K562 (cell line): Measurements from ENCODE around the gene HHIPL1. TPM values are rescaled to one million over a fixed set of nuclear protein-coding genes. Genes with fewer than 3 reads are reported as not detected.

Source experiments
- ATAC-seq: fragments of 200-7000 bp; cut with Tn5 transposase; 3 replicates; pipeline ENCODE4 v1.9.1; 2020; ENCODE audit warnings: moderate library complexity
- BruUV-seq: library from RNA; stranded (reverse); fragments of 400-500 nt; replicated peaks from 2 replicates; lab custom pipeline; 2021; lab: Mats Ljungman, UMichigan
- CTCF ChIA-PET: fragments of 300-600 bp; formaldehyde crosslinking; extraction: SDS; loops from one replicate; lab custom pipeline; 2021; ENCODE audit warnings: low intra/inter-chr PET ratio; lab: Yijun Ruan, JAX
- POLR2A ChIA-PET: fragments of 300-600, 350-650 bp; sonication (Branson Sonifier 250); formaldehyde crosslinking; extraction: SDS; loops from one replicate; lab custom pipeline; 2021; ENCODE audit warnings: antibody characterized with exemption, inconsistent platforms; lab: Yijun Ruan, JAX
- DNase-seq, 4 experiments: peaks; one replicate each; pipeline versions ENCODE4 v3.0.0 to v3.0.0-alpha.2; 2011 to 2018; ENCODE audit warnings: low spot score in 3 of 4, mixed read lengths in 3 of 4; ENCODE audit errors: extremely low read depth in 1 of 4
- FAIRE-seq: peaks from 2 replicates; lab custom pipeline; 2011; peaks lifted over from hg19 to GRCh38; lab: Jason Lieb, UNC
- H2AFZ ChIP-seq: 2 replicates; pipeline ENCODE4 v1.6.0; 2011; ENCODE audit warnings: low read depth, low read length, control low read depth, inconsistent platforms
- H3K27ac ChIP-seq: fragments of 200-600 bp; 3 replicates; pipeline ENCODE4 v1.8.0; 2011; ENCODE audit warnings: low read depth, mild to moderate bottlenecking, control low read depth, inconsistent platforms, low read length, moderate library complexity, mixed read lengths; ENCODE audit errors: extremely low read depth
- H3K27me3 ChIP-seq, 2 experiments: fragments of 300-600 bp in 1 of 2; 2 replicates in 1 of 2; 3 replicates in 1 of 2; pipeline versions ENCODE4 v1.6.0 to v1.8.0; 2011; ENCODE audit warnings: inconsistent platforms in 2 of 2, low read length in 2 of 2, mild to moderate bottlenecking in 1 of 2, mixed read lengths in 1 of 2, moderate library complexity in 1 of 2; ENCODE audit not compliant: control insufficient read depth in 2 of 2, insufficient read depth in 2 of 2
- H3K36me3 ChIP-seq: fragments of 300-600 bp; 3 replicates; pipeline ENCODE4 v1.8.0; 2011; ENCODE audit warnings: mild to moderate bottlenecking, low read length, inconsistent platforms; ENCODE audit not compliant: control insufficient read depth, insufficient read depth
- H3K4me1 ChIP-seq, 2 experiments: fragments of 200-600 bp in 1 of 2; replicated peaks in 1 of 2; 2 replicates in 1 of 2; 3 replicates in 1 of 2; pipeline versions ENCODE4 v1.5.1 to v1.8.0; 2011; ENCODE audit warnings: inconsistent platforms in 2 of 2, low read length in 2 of 2, mild to moderate bottlenecking in 1 of 2, mixed read lengths in 1 of 2, moderate library complexity in 1 of 2; ENCODE audit not compliant: control insufficient read depth in 2 of 2, insufficient read depth in 2 of 2
- H3K4me2 ChIP-seq: 2 replicates; pipeline ENCODE4 v1.6.1; 2011; ENCODE audit warnings: low read length, control low read depth, inconsistent platforms, mixed read lengths; ENCODE audit not compliant: insufficient read depth
- H3K4me3 ChIP-seq: fragments of 200-600 bp; sonication (generic), shearing (Covaris generic); 2 replicates; pipeline ENCODE4 v1.5.1; 2016; ENCODE audit warnings: control low read depth, inconsistent platforms
- H3K79me2 ChIP-seq: fragments of 200-600 bp; 3 replicates; pipeline ENCODE4 v1.8.0; 2011; ENCODE audit warnings: low read length, inconsistent platforms; ENCODE audit not compliant: control insufficient read depth, insufficient read depth
- H3K9ac ChIP-seq, 2 experiments: 2 replicates each; pipeline versions ENCODE4 v1.6.0 to v1.6.1; 2011; ENCODE audit warnings: low read depth in 2 of 2, low read length in 2 of 2, control low read depth in 1 of 2, inconsistent platforms in 1 of 2, mild to moderate bottlenecking in 1 of 2, mixed read lengths in 1 of 2; ENCODE audit not compliant: insufficient read depth in 1 of 2
- H3K9me1 ChIP-seq: one replicate; pipeline ENCODE4 v1.6.0; 2011; ENCODE audit warnings: inconsistent platforms, mild to moderate bottlenecking, low read length, moderate library complexity; ENCODE audit not compliant: control insufficient read depth, insufficient read depth
- H3K9me3 ChIP-seq: replicated peaks from 2 replicates; pipeline ENCODE4 v1.5.1; 2011; ENCODE audit warnings: low read depth, low read length, inconsistent platforms; ENCODE audit not compliant: control insufficient read depth, insufficient read depth
- H4K20me1 ChIP-seq: replicated peaks from 2 replicates; pipeline ENCODE4 v1.6.1; 2011; ENCODE audit warnings: low read length, inconsistent platforms, mixed read lengths; ENCODE audit not compliant: control insufficient read depth, insufficient read depth
- MCM2 ChIP-seq: fragments of 450-650 bp; IDR thresholded peaks from 2 replicates; pipeline ENCODE4 v1.6.1; 2017; ENCODE audit warnings: low read depth, mild to moderate bottlenecking
- NRF1 ChIP-seq, 2 experiments: fragments of 450-650 bp; IDR thresholded peaks in 1 of 2; conservative IDR thresholded peaks in 1 of 2; 2 replicates each; pipeline ENCODE4 v1.6.1; 2014; ENCODE audit warnings: mild to moderate bottlenecking in 2 of 2
- POLR2AphosphoS5 ChIP-seq: IDR thresholded peaks from 2 replicates; pipeline ENCODE4 v1.6.1; 2011; ENCODE audit warnings: mild to moderate bottlenecking, low read depth, low read length, moderate library complexity; ENCODE audit not compliant: control insufficient read depth, insufficient read depth
- SMAD1 ChIP-seq: fragments of 150-350 bp; IDR thresholded peaks from 2 replicates; pipeline ENCODE4 v1.6.1; 2014; ENCODE audit warnings: low read length, low read depth; ENCODE audit not compliant: partially characterized antibody
- TCFL5 ChIP-seq: fragments of 250-450 bp; sonication (Bioruptor Pico); conservative IDR thresholded peaks from 2 replicates; pipeline ENCODE4 v1.6.1; 2021; ENCODE audit warnings: mild to moderate bottlenecking, moderate library complexity, matching md5 sums
- ZNF445 ChIP-seq: fragments of 250-450 bp; sonication (Bioruptor Pico); IDR thresholded peaks from 2 replicates; pipeline ENCODE4 v1.4.0; 2020; ENCODE audit warnings: low read depth, mild to moderate bottlenecking, moderate library complexity
- ZNF561 ChIP-seq: fragments of 450-650 bp; formaldehyde crosslinking; conservative IDR thresholded peaks from 2 replicates; pipeline ENCODE4 v1.4.0; 2020; ENCODE audit warnings: mild to moderate bottlenecking, moderate library complexity
- ZNF589 ChIP-seq: fragments of 200-800 bp; sonication (Bioruptor generic); IDR thresholded peaks from 2 replicates; pipeline ENCODE4 v1.6.1; 2016; ENCODE audit warnings: low read depth, missing genetic modification characterization, missing compliant biosample characterization
- WGBS: fragments of 100-300 bp; shearing (Covaris generic); methylation state at CpG from one replicate; pipeline ENCODE4 v1.1.6; 2016; ENCODE audit warnings: low coverage, mixed read lengths; ENCODE audit not compliant: insufficient coverage; ENCODE audit errors: missing lambda C conversion rate; 5-methylcytosine and 5-hydroxymethylcytosine counted together
- in situ Hi-C: fragments of 300-500 bp; cut with MboI; formaldehyde crosslinking; loops from 4 replicates; pipeline ENCODE4 v1.15.0; 2018; ENCODE audit warnings: inconsistent platforms, mixed read lengths
- intact Hi-C: fragments of 100-400 bp; cut with micrococcal nuclease; formaldehyde crosslinking; loops from 2 replicates; pipeline ENCODE4 v1.14.2; 2022
- polyA plus RNA-seq, 8 experiments: library from polyadenylated mRNA; depleted of rRNA in 4 of 8; stranded (reverse) in 5 of 8; unstranded in 3 of 8; fragments of >200 nt; fragmentation: Nextera tagmentation in 2 of 8; fragmentation: Illumina TruSeq in 1 of 8; extraction: Ambion mirVana in 2 of 8; extraction: Trizol in 1 of 8; gene quantifications; 2 replicates each; pipeline versions ENCODE4 v1.2.1 to v1.2.3, GENCODE V29; 2011 to 2014; ENCODE audit warnings: inconsistent platforms in 1 of 8, missing spikeins in 1 of 8
- total RNA-seq, 7 experiments: library from RNA; depleted of rRNA in 6 of 7; stranded (reverse); fragments of >200 nt in 6 of 7; fragmentation: Illumina TruSeq in 2 of 7; extraction: Trizol in 2 of 7; gene quantifications; 2 replicates each; pipeline versions ENCODE4 v1.2.1 to v1.2.3, GENCODE V29; 2011 to 2021; ENCODE audit warnings: low replicate concordance in 1 of 7
- TF ChIP-seq, protein P1 (sequence below): fragments of 250-450 bp; sonication (Bioruptor Pico); IDR thresholded peaks from 2 replicates; pipeline ENCODE4 v1.4.0; 2020
- TF ChIP-seq, protein P2 (sequence below): fragments of 450-650 bp; formaldehyde crosslinking; IDR thresholded peaks from 2 replicates; pipeline ENCODE4 v1.4.0; 2022; ENCODE audit warnings: mild to moderate bottlenecking, moderate library complexity
- TF ChIP-seq, protein P3 (sequence below): sonication (generic); IDR thresholded peaks from 2 replicates; pipeline ENCODE4 v1.6.1; 2016

Gene HHIPL1
- total and polyA plus RNA-seq, 9 of the 15 experiments (the other 6 are each of a cell fraction or from before 2014, with no cell fraction given): not detected

DNA sequence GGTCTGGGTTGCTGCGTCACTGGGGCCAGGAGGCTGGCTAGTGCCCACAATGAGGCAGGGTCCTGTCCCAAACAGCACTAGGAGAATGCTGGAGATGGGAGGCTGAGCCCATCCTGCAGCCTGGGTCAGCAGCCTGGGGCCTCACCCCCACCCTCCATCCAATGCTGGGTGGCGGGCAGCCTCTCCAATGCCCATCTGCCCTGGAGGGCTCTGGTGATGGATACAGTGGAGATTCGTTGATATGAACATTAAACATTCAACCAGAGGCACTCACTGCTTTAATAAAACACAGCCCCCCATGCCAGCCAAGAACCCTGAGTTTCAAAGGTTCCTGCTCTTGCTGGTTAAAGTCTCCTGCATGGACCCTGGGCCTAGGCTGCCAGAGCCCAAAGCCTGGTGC, 19.5 kb upstream of the HHIPL1 start:
- TF ChIP-seq ZNF445 (CRISPR knock-in tag) (no peak), MCM2 (no peak), ZNF561 (CRISPR knock-in tag) (no peak), SMAD1 (no peak), NRF1 (conservative IDR thresholded peaks at IDR 0.05 in 1 of 2, IDR thresholded peaks at IDR 0.05 in 1 of 2) (no peak), POLR2AphosphoS5 (no peak), TCFL5 (CRISPR knock-in tag) (no peak), ZNF589 (CRISPR knock-in tag) (no peak)
- TF ChIP-seq, protein P1, sequence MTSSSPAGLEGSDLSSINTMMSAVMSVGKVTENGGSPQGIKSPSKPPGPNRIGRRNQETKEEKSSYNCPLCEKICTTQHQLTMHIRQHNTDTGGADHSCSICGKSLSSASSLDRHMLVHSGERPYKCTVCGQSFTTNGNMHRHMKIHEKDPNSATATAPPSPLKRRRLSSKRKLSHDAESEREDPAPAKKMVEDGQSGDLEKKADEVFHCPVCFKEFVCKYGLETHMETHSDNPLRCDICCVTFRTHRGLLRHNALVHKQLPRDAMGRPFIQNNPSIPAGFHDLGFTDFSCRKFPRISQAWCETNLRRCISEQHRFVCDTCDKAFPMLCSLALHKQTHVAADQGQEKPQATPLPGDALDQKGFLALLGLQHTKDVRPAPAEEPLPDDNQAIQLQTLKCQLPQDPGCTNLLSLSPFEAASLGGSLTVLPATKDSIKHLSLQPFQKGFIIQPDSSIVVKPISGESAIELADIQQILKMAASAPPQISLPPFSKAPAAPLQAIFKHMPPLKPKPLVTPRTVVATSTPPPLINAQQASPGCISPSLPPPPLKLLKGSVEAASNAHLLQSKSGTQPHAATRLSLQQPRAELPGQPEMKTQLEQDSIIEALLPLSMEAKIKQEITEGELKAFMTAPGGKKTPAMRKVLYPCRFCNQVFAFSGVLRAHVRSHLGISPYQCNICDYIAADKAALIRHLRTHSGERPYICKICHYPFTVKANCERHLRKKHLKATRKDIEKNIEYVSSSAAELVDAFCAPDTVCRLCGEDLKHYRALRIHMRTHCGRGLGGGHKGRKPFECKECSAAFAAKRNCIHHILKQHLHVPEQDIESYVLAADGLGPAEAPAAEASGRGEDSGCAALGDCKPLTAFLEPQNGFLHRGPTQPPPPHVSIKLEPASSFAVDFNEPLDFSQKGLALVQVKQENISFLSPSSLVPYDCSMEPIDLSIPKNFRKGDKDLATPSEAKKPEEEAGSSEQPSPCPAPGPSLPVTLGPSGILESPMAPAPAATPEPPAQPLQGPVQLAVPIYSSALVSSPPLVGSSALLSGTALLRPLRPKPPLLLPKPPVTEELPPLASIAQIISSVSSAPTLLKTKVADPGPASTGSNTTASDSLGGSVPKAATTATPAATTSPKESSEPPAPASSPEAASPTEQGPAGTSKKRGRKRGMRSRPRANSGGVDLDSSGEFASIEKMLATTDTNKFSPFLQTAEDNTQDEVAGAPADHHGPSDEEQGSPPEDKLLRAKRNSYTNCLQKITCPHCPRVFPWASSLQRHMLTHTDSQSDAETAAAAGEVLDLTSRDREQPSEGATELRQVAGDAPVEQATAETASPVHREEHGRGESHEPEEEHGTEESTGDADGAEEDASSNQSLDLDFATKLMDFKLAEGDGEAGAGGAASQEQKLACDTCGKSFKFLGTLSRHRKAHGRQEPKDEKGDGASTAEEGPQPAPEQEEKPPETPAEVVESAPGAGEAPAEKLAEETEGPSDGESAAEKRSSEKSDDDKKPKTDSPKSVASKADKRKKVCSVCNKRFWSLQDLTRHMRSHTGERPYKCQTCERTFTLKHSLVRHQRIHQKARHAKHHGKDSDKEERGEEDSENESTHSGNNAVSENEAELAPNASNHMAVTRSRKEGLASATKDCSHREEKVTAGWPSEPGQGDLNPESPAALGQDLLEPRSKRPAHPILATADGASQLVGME (CRISPR knock-in tag): no peak
- TF ChIP-seq, protein P2, sequence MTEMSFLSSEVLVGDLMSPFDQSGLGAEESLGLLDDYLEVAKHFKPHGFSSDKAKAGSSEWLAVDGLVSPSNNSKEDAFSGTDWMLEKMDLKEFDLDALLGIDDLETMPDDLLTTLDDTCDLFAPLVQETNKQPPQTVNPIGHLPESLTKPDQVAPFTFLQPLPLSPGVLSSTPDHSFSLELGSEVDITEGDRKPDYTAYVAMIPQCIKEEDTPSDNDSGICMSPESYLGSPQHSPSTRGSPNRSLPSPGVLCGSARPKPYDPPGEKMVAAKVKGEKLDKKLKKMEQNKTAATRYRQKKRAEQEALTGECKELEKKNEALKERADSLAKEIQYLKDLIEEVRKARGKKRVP (CRISPR knock-in tag): no peak
- TF ChIP-seq, protein P3, sequence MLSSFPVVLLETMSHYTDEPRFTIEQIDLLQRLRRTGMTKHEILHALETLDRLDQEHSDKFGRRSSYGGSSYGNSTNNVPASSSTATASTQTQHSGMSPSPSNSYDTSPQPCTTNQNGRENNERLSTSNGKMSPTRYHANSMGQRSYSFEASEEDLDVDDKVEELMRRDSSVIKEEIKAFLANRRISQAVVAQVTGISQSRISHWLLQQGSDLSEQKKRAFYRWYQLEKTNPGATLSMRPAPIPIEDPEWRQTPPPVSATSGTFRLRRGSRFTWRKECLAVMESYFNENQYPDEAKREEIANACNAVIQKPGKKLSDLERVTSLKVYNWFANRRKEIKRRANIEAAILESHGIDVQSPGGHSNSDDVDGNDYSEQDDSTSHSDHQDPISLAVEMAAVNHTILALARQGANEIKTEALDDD: no peak
- Histone ChIP-seq H4K20me1 (peaks cover 7% of the 10 kb centered on the region; the same call in 1 of the 2 replicates), H3K79me2 (no peaks in the 10 kb centered on the region), H3K9me3 (no peaks in the 10 kb centered on the region), H3K4me1 (peaks cover 0 to 8% of the 10 kb centered on the region in 2 experiments; a peak in 2 of 5 replicates), H3K27ac (no peak overlapping the region), H2AFZ (no peak overlapping the region), H3K36me3 (no peaks in the 10 kb centered on the region), H3K9me1 (no peaks in the 10 kb centered on the region), H3K9ac (no peak overlapping the region), H3K4me2 (no peak overlapping the region), H3K4me3 (no peak overlapping the region), H3K27me3 (peaks cover 0 to 41% of the 10 kb centered on the region in 2 experiments; a peak in 2 of 5 replicates)
- no peak for FAIRE-seq
- in situ Hi-C loops: no loop called here
- ATAC-seq: no peak
- CTCF ChIA-PET: interaction anchor here (1.4 kb wide), 1 partner anchor 106 kb away, joined by 3 read pairs; no protein-coding TSS in a partner anchor
- POLR2A ChIA-PET: no interaction called here
- no TSS peak for BruUV-seq
- intact Hi-C loops: loop anchor here (10.0 kb wide), 1 partner anchor 241 kb away; no protein-coding TSS in a partner anchor
- 11% methylated on average over 1 of the region's 3 CpGs for WGBS
- no peak for DNase-seq
